Chondrocyte (in vitro differentiated cells): ENCODE measurements around the gene TSTD2. TPM values are rescaled to one million over a fixed set of nuclear protein-coding genes. Genes with fewer than 3 reads are reported as not detected.

Experiments used
- DNase-seq: peaks from one replicate; pipeline ENCODE4 v3.0.0; 2021; ENCODE audit warnings: mixed read lengths, low spot score
- H3K27ac Mint-ChIP-seq: one replicate; pipeline ENCODE4 v1.8.0; 2021; ENCODE audit warnings: mild to moderate bottlenecking, moderate library complexity, mixed read lengths; ENCODE audit not compliant: unreplicated experiment
- H3K27me3 Mint-ChIP-seq: 2 replicates; pipeline ENCODE4 v1.8.0; 2021; ENCODE audit warnings: low read depth, mixed read lengths
- H3K36me3 Mint-ChIP-seq: 2 replicates; pipeline ENCODE4 v1.8.0; 2021; ENCODE audit warnings: low read depth, mixed read lengths
- H3K4me1 Mint-ChIP-seq: 2 replicates; pipeline ENCODE4 v1.8.0; 2021; ENCODE audit warnings: low read depth, mild to moderate bottlenecking, mixed read lengths
- H3K4me3 Mint-ChIP-seq: one replicate; pipeline ENCODE4 v1.8.0; 2021; ENCODE audit warnings: mild to moderate bottlenecking, moderate library complexity, mixed read lengths; ENCODE audit not compliant: unreplicated experiment
- H3K9me3 Mint-ChIP-seq: 2 replicates; pipeline ENCODE4 v1.8.0; 2021; ENCODE audit warnings: low read depth, mixed read lengths
- CTCF ChIP-seq: fragments of 200-600 bp; sonication (generic); IDR thresholded peaks from 2 replicates; pipeline ENCODE4 v1.5.0; 2021; ENCODE audit warnings: antibody characterized with exemption, mild to moderate bottlenecking, moderate library complexity
- total RNA-seq: library from RNA; stranded (reverse); gene quantifications from 3 replicates; pipeline ENCODE4 v1.2.1, GENCODE V29; 2021

The TSTD2 gene
- total RNA-seq, 1 donor from 2014 or later: 19.6 TPM

- Mint-ChIP-seq H3K9me3 (no peaks in the 10 kb centered on the region), H3K4me3 (no peak overlapping the region), H3K36me3 (peaks cover 2% of the 10 kb centered on the region), H3K27ac (no peak overlapping the region), H3K4me1 (peaks cover 27% of the 10 kb centered on the region), H3K27me3 (peaks cover 29% of the 10 kb centered on the region)
- no peak for TF ChIP-seq CTCF
- DNase-seq: no peak
These were observed 71.7 kb downstream of the TSTD2 start for GRCh38 chr9:97561501-97561900.

- Mint-ChIP-seq H3K4me1 (peaks cover 29% of the 10 kb centered on the region), H3K4me3 (no peak overlapping the region), H3K9me3 (no peaks in the 10 kb centered on the region), H3K36me3 (peaks cover 2% of the 10 kb centered on the region), H3K27ac (no peak overlapping the region), H3K27me3 (peaks cover 30% of the 10 kb centered on the region)
- no peak for DNase-seq
- no peak for TF ChIP-seq CTCF
These were observed 72.3 kb downstream of the TSTD2 start for GRCh38 chr9:97560851-97561250.

- peaks cover 34% of the 10 kb centered on the region for H3K27me3 Mint-ChIP-seq
- H3K4me1 Mint-ChIP-seq: peaks cover 29% of the 10 kb centered on the region
- peaks cover 2% of the 10 kb centered on the region for H3K36me3 Mint-ChIP-seq
- no peak for TF ChIP-seq CTCF
- H3K27ac Mint-ChIP-seq: no peak overlapping the region
- DNase-seq: no peak
- no peak overlapping the region for H3K4me3 Mint-ChIP-seq
- no peaks in the 10 kb centered on the region for H3K9me3 Mint-ChIP-seq
These were observed 73.0 kb downstream of the TSTD2 start for GRCh38 chr9:97560154-97560553.

GRCh38 chr9:97559111-97559514 is 74.1 kb downstream of the TSTD2 start:
- no peaks in the 10 kb centered on the region for H3K9me3 Mint-ChIP-seq
- DNase-seq: no peak
- H3K4me1 Mint-ChIP-seq: peaks cover 24% of the 10 kb centered on the region
- peaks cover 2% of the 10 kb centered on the region for H3K36me3 Mint-ChIP-seq
- H3K27me3 Mint-ChIP-seq: peaks cover 39% of the 10 kb centered on the region
- TF ChIP-seq CTCF: no peak
- no peak overlapping the region for H3K4me3 Mint-ChIP-seq
- no peak overlapping the region for H3K27ac Mint-ChIP-seq

GRCh38 chr9:97558701-97559101 is 74.5 kb downstream of the TSTD2 start:
- Mint-ChIP-seq H3K27ac (no peak overlapping the region), H3K4me3 (no peak overlapping the region), H3K27me3 (peaks cover 40% of the 10 kb centered on the region), H3K36me3 (peaks cover 2% of the 10 kb centered on the region), H3K9me3 (no peaks in the 10 kb centered on the region), H3K4me1 (peaks cover 21% of the 10 kb centered on the region)
- DNase-seq: no peak
- no peak for TF ChIP-seq CTCF
